ENCODE results near the gene KCND3. TPM values are rescaled to one million over a fixed set of nuclear protein-coding genes. Genes with fewer than 3 reads are reported as not detected.

The KCND3 gene
- total RNA-seq, 4 donors from 2014 or later, result 0.35 to 4.1 (median 0.90) TPM

GRCh38 chr1:111963985-111964738 lies 25.3 kb downstream of the KCND3 start:
- Histone ChIP-seq H3K27me3 (no peaks in the 10 kb centered on the region), H3K36me3 (no peaks in the 10 kb centered on the region), H3K4me1 (no peaks in the 10 kb centered on the region), H3K4me3 (no peak overlapping the region), H3K9me3 (no peaks in the 10 kb centered on the region), H3K27ac (no peak overlapping the region)
- TF ChIP-seq, protein P1, sequence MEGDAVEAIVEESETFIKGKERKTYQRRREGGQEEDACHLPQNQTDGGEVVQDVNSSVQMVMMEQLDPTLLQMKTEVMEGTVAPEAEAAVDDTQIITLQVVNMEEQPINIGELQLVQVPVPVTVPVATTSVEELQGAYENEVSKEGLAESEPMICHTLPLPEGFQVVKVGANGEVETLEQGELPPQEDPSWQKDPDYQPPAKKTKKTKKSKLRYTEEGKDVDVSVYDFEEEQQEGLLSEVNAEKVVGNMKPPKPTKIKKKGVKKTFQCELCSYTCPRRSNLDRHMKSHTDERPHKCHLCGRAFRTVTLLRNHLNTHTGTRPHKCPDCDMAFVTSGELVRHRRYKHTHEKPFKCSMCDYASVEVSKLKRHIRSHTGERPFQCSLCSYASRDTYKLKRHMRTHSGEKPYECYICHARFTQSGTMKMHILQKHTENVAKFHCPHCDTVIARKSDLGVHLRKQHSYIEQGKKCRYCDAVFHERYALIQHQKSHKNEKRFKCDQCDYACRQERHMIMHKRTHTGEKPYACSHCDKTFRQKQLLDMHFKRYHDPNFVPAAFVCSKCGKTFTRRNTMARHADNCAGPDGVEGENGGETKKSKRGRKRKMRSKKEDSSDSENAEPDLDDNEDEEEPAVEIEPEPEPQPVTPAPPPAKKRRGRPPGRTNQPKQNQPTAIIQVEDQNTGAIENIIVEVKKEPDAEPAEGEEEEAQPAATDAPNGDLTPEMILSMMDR (IDR thresholded peaks at IDR 0.05), result no peak
- TF ChIP-seq POLR2A (IDR thresholded peaks at IDR 0.05), result no peak
- no peak for DNase-seq

GRCh38 chr1:111961773-111962565 lies 27.5 kb downstream of the KCND3 start:
- Histone ChIP-seq H3K27ac (no peak overlapping the region), H3K4me3 (no peak overlapping the region), H3K27me3 (no peaks in the 10 kb centered on the region), H3K36me3 (no peaks in the 10 kb centered on the region), H3K9me3 (no peaks in the 10 kb centered on the region), H3K4me1 (no peaks in the 10 kb centered on the region)
- no peak for TF ChIP-seq POLR2A (IDR thresholded peaks at IDR 0.05)
- TF ChIP-seq, protein P1 (IDR thresholded peaks at IDR 0.05), result no peak
- DNase-seq, result no peak

DNA sequence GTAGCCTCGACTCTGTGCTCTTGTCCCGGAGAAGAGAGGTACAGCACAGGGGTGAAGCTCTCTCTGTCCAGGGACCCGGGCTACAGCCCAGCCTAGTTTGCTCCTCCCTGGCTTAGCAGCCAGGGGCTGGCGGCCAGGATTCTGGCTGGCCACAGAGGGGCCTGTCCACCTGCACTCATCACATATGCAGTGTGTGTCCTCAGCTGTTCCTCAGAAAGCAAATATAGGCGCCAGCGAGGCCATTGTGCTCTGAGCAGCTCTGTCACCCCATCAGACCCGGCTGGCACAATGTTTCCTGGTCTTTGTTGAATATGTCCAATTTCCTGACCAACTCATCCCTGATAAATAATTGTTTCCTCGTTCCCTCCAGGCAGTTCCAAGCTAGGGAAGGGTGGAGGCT lies 28.5 kb downstream of the KCND3 start:
- no peak for TF ChIP-seq POLR2A (IDR thresholded peaks at IDR 0.05)
- TF ChIP-seq, protein P1 (IDR thresholded peaks at IDR 0.05), result no peak
- no peaks in the 10 kb centered on the region for H3K9me3 ChIP-seq
- no peak overlapping the region for H3K4me3 ChIP-seq
- H3K27ac ChIP-seq, result no peak overlapping the region
- no peaks in the 10 kb centered on the region for H3K36me3 ChIP-seq
- no peak for DNase-seq
- no peaks in the 10 kb centered on the region for H3K4me1 ChIP-seq
- H3K27me3 ChIP-seq, result no peaks in the 10 kb centered on the region

GRCh38 chr1:111959436-111959835 lies 30.0 kb downstream of the KCND3 start:
- H3K27ac ChIP-seq, result no peak overlapping the region
- no peaks in the 10 kb centered on the region for H3K36me3 ChIP-seq
- DNase-seq, result no peak
- no peaks in the 10 kb centered on the region for H3K9me3 ChIP-seq
- TF ChIP-seq POLR2A (IDR thresholded peaks at IDR 0.05), result no peak
- TF ChIP-seq, protein P1 (IDR thresholded peaks at IDR 0.05), result no peak
- H3K27me3 ChIP-seq, result no peaks in the 10 kb centered on the region
- no peaks in the 10 kb centered on the region for H3K4me1 ChIP-seq
- no peak overlapping the region for H3K4me3 ChIP-seq

GRCh38 chr1:111958851-111959250 lies 30.6 kb downstream of the KCND3 start:
- DNase-seq, result no peak
- H3K36me3 ChIP-seq, result no peaks in the 10 kb centered on the region
- TF ChIP-seq, protein P1 (IDR thresholded peaks at IDR 0.05), result no peak

More at GRCh38 chr1:111958851-111959250, 30.6 kb downstream of the KCND3 start:
- no peak overlapping the region for H3K27ac ChIP-seq
- no peaks in the 10 kb centered on the region for H3K9me3 ChIP-seq
- no peak overlapping the region for H3K4me3 ChIP-seq
- H3K4me1 ChIP-seq, result no peaks in the 10 kb centered on the region
- no peaks in the 10 kb centered on the region for H3K27me3 ChIP-seq

Measured in Peyer's patch (tissue), 4 donors.